ENCODE results near the gene MSANTD3.
A peak's percentile ranks its signal among the peaks of the same experiment; 100 is the strongest.

The MSANTD3 gene

DNA sequence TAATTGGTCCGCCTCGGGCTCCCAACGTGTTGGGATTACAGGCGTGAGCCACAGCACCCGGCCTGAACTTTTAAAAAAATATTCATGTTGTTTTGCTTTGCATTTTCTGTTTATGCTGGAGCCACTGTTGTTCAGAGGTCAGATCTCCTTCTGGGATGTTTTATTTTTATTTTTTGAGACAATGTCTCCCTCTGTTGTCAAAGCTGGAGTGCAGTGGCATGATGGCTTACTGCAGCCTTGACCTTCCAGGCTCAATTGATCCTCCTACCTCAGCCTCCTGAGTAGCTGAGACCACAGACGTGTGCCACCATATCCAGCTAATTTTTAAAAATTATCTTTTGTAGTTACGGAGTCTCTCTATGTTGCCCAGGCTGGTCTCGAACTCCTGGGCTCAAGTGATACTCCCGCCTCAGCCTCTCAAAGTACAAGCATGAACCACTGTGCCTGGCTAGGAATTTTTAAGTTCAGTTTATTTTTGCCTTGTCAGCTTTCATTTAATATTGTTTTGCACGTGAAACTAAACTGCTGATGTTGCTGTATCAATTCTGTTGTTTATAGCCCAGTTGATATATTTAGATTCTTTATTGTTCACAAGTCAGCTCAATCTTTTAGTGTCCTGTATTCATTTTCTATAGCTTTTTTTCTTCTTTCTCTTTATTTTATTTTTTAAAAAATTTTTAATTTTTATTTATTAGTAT is 59.7 kb downstream of the MSANTD3 start:
- TF ChIP-seq CTCF (IDR thresholded peaks at IDR 0.05; ENCODE audit: low read depth, low read length, missing control alignments) = peak; percentile 8
- no peak for DNase-seq (ENCODE audit: extremely low read depth, low read depth)
- H3K4me3 ChIP-seq (replicated peaks; ENCODE audit: low read depth, low read length) = no peak overlapping the region

DNA sequence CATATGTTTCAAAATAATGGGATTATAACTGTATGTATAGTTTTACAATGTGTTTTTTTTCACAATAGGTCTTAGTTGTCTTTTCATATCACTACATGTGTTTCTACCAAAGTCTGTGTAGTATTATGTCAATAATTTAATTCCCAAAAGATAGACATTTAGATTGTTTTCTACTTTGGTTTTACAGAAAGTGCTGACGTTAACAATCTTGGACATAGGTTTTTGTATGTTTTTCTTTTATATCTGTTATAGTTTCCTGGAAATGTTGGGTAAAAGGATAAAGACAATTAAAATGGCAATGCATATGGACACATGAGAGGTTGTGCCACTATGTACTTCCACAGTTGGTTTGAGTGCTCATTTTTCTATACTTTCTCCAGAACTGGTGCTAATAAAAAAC is 61.2 kb downstream of the MSANTD3 start:
- no peak for DNase-seq (ENCODE audit: extremely low read depth, low read depth)
- no peak overlapping the region for H3K4me3 ChIP-seq (replicated peaks; ENCODE audit: low read depth, low read length)
- TF ChIP-seq CTCF (IDR thresholded peaks at IDR 0.05; ENCODE audit: low read depth, low read length, missing control alignments) = no peak

- H3K4me3 ChIP-seq (replicated peaks; ENCODE audit: low read depth, low read length) = no peak overlapping the region
- no peak for DNase-seq (ENCODE audit: extremely low read depth, low read depth)
- TF ChIP-seq CTCF (IDR thresholded peaks at IDR 0.05; ENCODE audit: low read depth, low read length, missing control alignments) = no peak
Measured at GRCh38 chr9:100489836-100490235, 62.9 kb downstream of the MSANTD3 start.

DNA sequence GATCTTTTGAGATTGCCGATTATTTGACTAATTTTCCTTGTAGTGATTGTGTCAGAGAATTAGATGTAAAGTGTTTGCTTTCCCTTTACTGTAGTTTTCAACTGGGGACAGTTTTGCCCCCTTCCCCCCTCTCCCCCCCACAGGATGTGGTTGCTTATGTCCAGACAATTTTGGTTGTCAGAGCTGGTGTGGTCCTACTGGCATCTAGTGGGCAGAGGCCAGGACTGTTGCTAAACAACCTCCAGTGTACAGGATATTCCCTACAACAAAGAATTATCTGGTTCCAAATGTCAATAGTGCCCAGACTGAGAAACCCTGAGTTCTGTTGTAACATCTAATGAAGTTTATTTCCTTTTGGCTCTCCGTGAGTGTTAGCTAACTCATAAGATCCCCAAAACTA is 66.0 kb downstream of the MSANTD3 start:
- TF ChIP-seq CTCF (IDR thresholded peaks at IDR 0.05; ENCODE audit: low read depth, low read length, missing control alignments) = peak; percentile 19
- DNase-seq (ENCODE audit: extremely low read depth, low read depth) = peak; percentile 26
- no peak overlapping the region for H3K4me3 ChIP-seq (replicated peaks; ENCODE audit: low read depth, low read length)

DNA sequence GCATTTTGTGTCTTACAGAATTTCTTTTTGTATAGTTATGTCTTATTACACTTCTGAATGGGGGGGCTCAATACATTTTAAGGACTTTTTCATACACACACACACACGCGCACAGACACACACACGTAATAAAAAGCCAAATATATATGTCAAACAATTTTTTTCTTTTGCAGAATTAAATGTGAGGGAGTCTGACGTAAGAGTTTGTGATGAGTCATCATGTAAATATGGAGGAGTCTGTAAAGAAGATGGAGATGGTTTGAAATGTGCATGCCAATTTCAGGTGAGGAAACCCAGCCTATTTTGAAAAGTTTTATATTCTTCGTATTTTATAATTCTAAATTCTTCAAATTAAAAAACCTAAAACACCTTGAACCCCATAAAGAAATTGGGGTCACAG is 71.6 kb downstream of the MSANTD3 start:
- TF ChIP-seq CTCF (IDR thresholded peaks at IDR 0.05; ENCODE audit: low read depth, low read length, missing control alignments) = no peak
- no peak for DNase-seq (ENCODE audit: extremely low read depth, low read depth)

DNA sequence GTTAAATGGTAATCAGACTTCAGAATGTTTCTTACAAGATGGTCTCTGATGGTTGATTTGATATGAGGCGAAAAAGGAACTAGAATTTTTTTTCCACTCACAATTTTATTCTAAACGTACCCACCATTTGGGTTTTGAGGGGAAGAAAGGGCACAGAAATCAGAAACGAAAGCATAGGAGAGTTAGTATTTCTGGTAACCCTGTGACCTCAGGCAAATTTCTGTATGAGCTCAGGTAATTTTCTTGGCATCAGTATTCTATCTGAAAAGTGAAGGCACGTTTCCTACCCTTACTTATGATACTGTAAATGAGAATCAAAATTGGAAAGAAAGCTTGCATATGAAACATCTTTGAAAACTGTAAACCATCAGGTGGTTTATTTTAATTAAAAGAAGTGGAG is 72.5 kb downstream of the MSANTD3 start:
- DNase-seq (ENCODE audit: extremely low read depth, low read depth) = no peak
- no peak for TF ChIP-seq CTCF (IDR thresholded peaks at IDR 0.05; ENCODE audit: low read depth, low read length, missing control alignments)
- no peak overlapping the region for H3K4me3 ChIP-seq (replicated peaks; ENCODE audit: low read depth, low read length)

More for the DNA sequence above, 71.6 kb downstream of the MSANTD3 start:
- no peak overlapping the region for H3K4me3 ChIP-seq (replicated peaks; ENCODE audit: low read depth, low read length)

- no peak overlapping the region for H3K4me3 ChIP-seq (replicated peaks; ENCODE audit: low read depth, low read length)
- no peak for DNase-seq (ENCODE audit: extremely low read depth, low read depth)
- TF ChIP-seq CTCF (IDR thresholded peaks at IDR 0.05; ENCODE audit: low read depth, low read length, missing control alignments) = no peak
Measured at GRCh38 chr9:100499866-100500265, 72.9 kb downstream of the MSANTD3 start.
